GM18909 (cell line): Measurements from ENCODE around the gene FAM200B.

Experiments
- ATAC-seq: cut with Tn5 transposase; IDR thresholded peaks from one replicate; pipeline ENCODE4 v1.9.1; 2021; ENCODE audit warnings: mild to moderate bottlenecking; ENCODE audit not compliant: unreplicated experiment, poor library complexity

The FAM200B gene

GRCh38 chr4:15694431-15694830 is 12.8 kb downstream of the FAM200B start:
- ATAC-seq: no peak

GRCh38 chr4:15695240-15695699 is 13.6 kb downstream of the FAM200B start:
- ATAC-seq: no peak

GRCh38 chr4:15695729-15696128 is 14.1 kb downstream of the FAM200B start:
- ATAC-seq: no peak

GRCh38 chr4:15696866-15697265 is 15.2 kb downstream of the FAM200B start:
- ATAC-seq: no peak

- ATAC-seq: no peak
Observed at GRCh38 chr4:15702941-15703403, 21.3 kb downstream of the FAM200B start, which contains the start of gene BST1. BST1 (plus strand) TSS chr4:15703065; CDS start chr4:15703145, 80 bp downstream.

- ATAC-seq: no peak
Observed at GRCh38 chr4:15703439-15703838, 21.8 kb downstream of the FAM200B start.

- ATAC-seq: no peak
Observed at GRCh38 chr4:15704129-15704528, 22.5 kb downstream of the FAM200B start.

- no peak for ATAC-seq
Observed at GRCh38 chr4:15706646-15707362, 25.2 kb downstream of the FAM200B start.

GRCh38 chr4:15707363-15707715 is 25.7 kb downstream of the FAM200B start:
- ATAC-seq: no peak

- no peak for ATAC-seq
Observed at GRCh38 chr4:15711762-15712161, 30.1 kb downstream of the FAM200B start.

- no peak for ATAC-seq
Observed at GRCh38 chr4:15712214-15712613, 30.6 kb downstream of the FAM200B start.

GRCh38 chr4:15714141-15714540 is 32.5 kb downstream of the FAM200B start:
- ATAC-seq: no peak

GRCh38 chr4:15714646-15715435 is 33.2 kb downstream of the FAM200B start:
- ATAC-seq: no peak

GRCh38 chr4:15716115-15716514 is 34.5 kb downstream of the FAM200B start:
- ATAC-seq: no peak

GRCh38 chr4:15717086-15717485 is 35.5 kb downstream of the FAM200B start:
- no peak for ATAC-seq

GRCh38 chr4:15717657-15718416 is 36.2 kb downstream of the FAM200B start:
- ATAC-seq: no peak

GRCh38 chr4:15718465-15718864 is 36.8 kb downstream of the FAM200B start:
- ATAC-seq: no peak

GRCh38 chr4:15718959-15719358 is 37.3 kb downstream of the FAM200B start:
- no peak for ATAC-seq

GRCh38 chr4:15719506-15719905 is 37.9 kb downstream of the FAM200B start:
- ATAC-seq: no peak

GRCh38 chr4:15720851-15721250 is 39.2 kb downstream of the FAM200B start:
- ATAC-seq: no peak

- no peak for ATAC-seq
Observed at GRCh38 chr4:15725608-15726007, 44.0 kb downstream of the FAM200B start.
